Epithelial cell of esophagus (primary cell): Measurements from ENCODE around the gene FOXS1.

Experiments
- DNase-seq: peaks from one replicate; pipeline ENCODE4 v3.0.0; 2010; ENCODE audit warnings: low read depth
- H3K4me3 ChIP-seq: 2 replicates; pipeline ENCODE4 v1.5.1; 2011; ENCODE audit warnings: mild to moderate bottlenecking, low read length, control low read depth
- TF ChIP-seq, protein P1 (sequence below): IDR thresholded peaks from 2 replicates; pipeline ENCODE4 v1.5.1; 2011; ENCODE audit warnings: low read depth, mild to moderate bottlenecking, low read length, control low read depth, inconsistent platforms; ENCODE audit not compliant: insufficient read depth; ENCODE audit errors: missing control alignments

FOXS1 gene

DNA sequence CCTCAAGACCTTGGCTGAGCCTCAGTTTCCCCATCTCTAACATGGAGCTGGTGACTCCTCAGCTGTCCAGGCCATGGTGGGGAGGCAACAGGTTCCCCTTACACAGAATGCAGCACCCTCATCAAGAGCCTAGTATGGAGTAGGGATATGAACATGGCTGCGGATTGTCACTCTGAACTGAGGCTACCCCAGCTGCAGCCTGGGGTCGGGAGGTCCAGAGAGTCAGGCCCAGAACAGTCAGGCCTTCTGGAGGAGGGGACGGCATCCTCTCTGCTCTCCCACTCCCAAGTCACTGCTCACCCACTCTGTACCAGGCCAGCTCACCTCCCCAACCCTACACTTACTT lies 1.4 kb upstream of the FOXS1 start:
- DNase-seq: no peak
- TF ChIP-seq, protein P1, sequence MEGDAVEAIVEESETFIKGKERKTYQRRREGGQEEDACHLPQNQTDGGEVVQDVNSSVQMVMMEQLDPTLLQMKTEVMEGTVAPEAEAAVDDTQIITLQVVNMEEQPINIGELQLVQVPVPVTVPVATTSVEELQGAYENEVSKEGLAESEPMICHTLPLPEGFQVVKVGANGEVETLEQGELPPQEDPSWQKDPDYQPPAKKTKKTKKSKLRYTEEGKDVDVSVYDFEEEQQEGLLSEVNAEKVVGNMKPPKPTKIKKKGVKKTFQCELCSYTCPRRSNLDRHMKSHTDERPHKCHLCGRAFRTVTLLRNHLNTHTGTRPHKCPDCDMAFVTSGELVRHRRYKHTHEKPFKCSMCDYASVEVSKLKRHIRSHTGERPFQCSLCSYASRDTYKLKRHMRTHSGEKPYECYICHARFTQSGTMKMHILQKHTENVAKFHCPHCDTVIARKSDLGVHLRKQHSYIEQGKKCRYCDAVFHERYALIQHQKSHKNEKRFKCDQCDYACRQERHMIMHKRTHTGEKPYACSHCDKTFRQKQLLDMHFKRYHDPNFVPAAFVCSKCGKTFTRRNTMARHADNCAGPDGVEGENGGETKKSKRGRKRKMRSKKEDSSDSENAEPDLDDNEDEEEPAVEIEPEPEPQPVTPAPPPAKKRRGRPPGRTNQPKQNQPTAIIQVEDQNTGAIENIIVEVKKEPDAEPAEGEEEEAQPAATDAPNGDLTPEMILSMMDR: no peak
- no peak overlapping the region for H3K4me3 ChIP-seq

DNA sequence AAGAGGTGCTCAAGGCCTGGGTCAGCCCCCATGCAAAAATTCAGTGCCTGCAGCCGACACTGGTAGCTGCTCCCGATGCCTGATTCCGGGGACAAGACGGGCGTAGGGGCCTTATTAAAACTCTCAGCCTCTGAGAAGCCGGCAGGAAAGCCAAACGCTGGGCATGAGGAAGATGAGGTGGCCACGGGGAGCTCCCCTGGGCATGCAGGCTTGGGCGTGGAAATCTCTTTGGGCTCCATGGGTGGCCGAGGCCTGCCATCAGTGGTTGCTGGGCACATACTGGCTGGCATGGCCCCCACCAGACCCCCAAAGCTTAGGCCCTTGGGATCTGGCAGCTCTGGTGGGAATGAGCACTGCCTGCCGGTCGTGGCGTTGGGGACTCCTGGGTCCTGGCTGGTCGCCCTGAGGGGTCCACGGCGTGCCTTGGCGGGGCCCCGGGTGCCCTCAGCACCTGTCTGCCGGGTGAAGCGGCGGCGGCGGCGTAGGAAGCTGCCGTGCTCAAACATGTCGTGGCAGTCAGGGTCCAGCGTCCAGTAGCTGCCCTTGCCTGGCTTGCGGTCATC lies 586 bp downstream of the FOXS1 start:
- no peak for DNase-seq
- TF ChIP-seq, protein P1: no peak
- H3K4me3 ChIP-seq: no peak overlapping the region

DNA sequence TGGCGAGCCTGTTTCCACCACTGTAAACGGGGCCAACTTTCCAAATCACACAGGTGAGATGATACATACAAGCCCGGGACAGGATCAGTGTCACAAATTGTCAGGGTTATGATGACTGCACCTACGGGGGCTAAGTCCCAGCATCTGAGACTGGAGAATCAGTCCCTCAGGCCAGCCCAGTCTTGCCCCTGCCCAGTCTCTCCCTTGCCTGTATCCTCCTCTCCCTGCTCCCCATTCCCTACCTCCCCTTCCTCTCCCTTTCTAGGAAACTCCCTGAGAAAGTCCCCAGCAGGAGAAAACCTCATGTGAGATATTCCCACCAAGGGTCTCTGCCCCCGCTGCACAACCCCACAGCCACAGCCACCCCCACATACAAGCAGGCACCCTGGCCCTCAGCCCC lies 1.5 kb downstream of the FOXS1 start:
- TF ChIP-seq, protein P1: no peak

DNA sequence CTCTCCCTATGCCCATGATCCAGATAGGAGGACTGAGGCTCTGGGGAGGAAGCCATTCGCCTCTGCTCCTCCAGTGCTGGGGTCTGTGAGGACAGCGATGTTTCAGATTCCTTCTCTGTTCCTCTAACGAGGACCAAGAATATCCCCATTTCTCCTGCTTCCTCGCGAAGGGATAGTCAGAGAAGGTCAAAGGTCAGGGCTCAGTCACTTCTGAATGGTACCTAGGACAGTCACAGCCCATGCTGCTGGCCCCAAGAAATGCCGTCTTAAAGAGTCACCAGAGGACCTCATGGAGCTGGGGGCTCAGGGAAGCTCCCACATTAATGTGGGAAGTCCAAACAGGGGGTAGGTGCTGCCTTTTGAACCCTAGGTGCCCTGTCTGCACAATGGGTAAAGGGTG lies 2.1 kb downstream of the FOXS1 start:
- H3K4me3 ChIP-seq: no peak overlapping the region
- DNase-seq: no peak
- TF ChIP-seq, protein P1: no peak

More for the DNA sequence above, 1.5 kb downstream of the FOXS1 start:
- no peak for DNase-seq
- no peak overlapping the region for H3K4me3 ChIP-seq

DNA sequence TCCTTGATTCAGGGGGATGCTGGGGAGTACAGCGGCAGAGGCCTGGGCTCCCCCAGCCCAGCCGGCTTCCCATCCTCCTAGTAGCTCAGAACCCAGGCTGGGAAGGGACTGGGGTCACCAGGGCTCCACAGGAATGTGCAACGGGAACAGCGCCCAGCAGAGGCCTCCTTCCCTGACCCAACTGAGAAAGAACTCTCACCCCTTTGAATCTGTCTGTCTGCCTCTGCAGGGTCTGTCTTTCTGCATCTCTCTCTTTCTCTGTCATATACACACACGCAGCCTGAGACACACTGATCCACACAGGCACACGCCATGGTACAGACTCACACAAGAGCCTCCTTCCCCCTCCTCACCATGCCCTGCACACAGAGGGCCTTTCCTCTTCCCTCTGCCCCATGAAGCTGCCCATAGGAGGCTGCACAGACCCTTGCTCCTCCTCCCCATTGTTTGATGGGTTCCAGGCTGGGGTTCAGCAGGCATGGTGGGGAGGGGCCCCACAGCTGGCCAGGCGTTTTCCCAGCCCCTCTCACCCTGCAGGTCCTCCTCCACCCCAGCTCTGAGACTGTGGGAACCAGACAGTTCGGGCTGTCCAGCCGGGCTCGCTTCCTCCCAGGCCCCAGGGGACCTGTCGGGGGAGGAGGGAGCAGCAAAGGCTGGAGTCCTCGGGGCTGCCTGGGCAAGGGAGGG lies 2.8 kb downstream of the FOXS1 start:
- no peak overlapping the region for H3K4me3 ChIP-seq
- TF ChIP-seq, protein P1: no peak
- DNase-seq: no peak

DNA sequence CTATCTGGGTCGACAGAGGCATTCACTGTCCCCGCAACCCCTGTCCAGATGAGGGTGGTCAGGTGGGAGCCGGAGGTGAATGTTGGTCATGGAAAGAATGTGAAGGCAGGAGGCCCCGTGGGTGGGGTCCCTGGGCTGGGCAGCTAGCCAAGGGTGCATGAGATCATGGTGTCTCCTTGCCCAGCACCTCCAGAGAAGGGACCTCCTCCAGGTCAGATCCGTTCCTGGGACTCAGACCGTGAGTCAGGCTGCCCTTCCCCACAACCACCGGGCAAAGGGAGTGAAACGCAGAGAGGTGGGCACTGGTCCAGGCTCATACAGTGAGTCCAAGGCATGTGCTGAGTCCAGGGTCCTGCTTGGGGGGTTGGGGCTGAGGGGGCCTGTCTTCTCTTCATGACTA lies 3.5 kb downstream of the FOXS1 start:
- DNase-seq: peak; percentile 17
- no peak overlapping the region for H3K4me3 ChIP-seq

More for the DNA sequence above, 3.5 kb downstream of the FOXS1 start:
- TF ChIP-seq, protein P1: no peak
